Myocyte (in vitro differentiated cells): ENCODE measurements around the gene MTHFR. TPM values are rescaled to one million over a fixed set of nuclear protein-coding genes. Genes with fewer than 3 reads are reported as not detected.
A peak's percentile ranks its signal among the peaks of the same experiment; 100 is the strongest.

Experiments
- DNase-seq: peaks from one replicate; pipeline ENCODE4 v3.0.0-alpha.2; 2012; ENCODE audit warnings: low read depth
- total RNA-seq: library from RNA; depleted of rRNA; stranded (reverse); fragments of >200 nt; gene quantifications from 2 replicates; pipeline ENCODE4 v1.2.3, GENCODE V29; 2014

MTHFR gene
- total RNA-seq, 1 donor from 2014 or later, result 39.6 TPM

DNA sequence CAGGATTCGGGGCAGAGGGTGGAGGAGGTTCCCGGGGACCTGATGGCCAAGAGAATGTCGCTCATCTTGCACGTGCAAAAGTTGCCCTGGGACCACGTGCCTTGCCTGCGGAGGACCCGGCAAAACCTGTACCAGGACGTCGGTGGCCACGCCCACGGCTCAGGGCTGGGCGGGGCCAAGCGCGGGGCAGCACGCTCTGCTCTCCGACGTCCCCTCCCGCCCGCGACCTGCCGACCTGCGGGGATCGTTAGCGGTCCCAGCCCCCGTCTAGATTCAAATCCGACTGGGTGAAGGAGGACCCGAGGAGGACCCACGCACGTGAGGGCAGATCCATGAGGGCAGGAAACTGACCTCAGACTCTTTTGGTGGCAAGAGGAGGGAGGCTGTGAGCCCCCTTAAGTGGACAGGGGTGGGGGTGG lies 43.8 kb downstream of the MTHFR start, which contains the start of gene C1orf167:
TSS of gene C1orf167 (plus strand) at position 206 of the 419 bp plus-strand sequence. CDS start 2,208 bp downstream, outside the sequence.
- DNase-seq, result no peak

DNA sequence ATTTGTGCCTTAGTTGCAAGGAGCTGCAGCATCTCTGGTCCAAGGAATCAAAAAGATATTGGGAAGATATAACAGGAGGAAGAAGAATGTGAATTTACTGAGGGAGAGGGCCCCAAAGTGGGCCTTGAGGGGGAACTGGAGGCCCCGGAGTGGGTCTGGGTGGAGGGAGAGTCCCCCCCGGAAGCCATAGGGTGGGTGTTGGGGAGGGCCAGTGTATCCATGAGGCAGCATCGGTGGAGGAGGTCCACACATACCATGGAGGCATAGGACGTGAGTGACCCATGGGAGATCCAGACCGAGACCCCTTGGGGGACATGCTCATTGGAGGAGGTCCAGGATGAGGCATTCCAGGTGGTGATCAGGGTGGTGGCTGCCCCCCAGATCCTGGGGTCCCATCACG lies 44.5 kb downstream of the MTHFR start:
- no peak for DNase-seq

DNA sequence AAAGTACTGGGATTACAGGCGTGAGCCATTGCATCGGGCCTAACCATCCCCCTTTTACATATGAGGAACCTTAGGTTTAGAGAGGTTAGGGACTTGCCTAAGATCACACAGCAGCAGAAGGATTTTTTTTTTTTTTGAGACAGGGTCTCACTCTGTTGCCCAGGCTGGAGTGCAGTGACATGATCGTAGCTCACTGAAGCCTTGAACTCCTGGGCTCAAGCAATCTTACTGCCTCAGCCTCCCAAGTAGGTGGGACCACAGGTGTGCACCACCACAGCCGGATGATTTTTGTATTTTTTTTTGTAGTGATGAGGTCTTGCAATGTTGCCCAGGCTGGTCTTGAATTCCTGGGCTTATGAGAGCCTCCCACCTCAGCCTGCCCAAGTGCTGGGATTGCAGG lies 46.0 kb downstream of the MTHFR start:
- no peak for DNase-seq

DNA sequence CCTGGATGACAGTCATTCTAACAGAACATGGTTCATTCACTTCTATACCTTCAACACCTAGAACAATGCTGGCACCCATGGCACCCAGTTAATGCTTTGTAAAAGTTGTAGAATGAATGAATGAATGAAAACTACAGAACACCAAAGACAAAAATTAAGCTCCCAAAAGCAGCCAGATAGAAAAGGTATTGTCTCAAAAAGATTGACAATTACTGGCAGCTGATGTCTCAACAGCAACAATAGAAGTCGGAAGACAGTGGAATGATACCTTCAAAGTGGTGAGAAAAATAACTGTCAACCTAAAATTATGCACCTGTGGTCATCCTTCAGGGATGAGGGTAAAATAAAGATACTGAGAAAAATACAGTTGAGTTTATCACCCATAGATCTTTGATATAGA lies 48.7 kb downstream of the MTHFR start:
- no peak for DNase-seq

DNA sequence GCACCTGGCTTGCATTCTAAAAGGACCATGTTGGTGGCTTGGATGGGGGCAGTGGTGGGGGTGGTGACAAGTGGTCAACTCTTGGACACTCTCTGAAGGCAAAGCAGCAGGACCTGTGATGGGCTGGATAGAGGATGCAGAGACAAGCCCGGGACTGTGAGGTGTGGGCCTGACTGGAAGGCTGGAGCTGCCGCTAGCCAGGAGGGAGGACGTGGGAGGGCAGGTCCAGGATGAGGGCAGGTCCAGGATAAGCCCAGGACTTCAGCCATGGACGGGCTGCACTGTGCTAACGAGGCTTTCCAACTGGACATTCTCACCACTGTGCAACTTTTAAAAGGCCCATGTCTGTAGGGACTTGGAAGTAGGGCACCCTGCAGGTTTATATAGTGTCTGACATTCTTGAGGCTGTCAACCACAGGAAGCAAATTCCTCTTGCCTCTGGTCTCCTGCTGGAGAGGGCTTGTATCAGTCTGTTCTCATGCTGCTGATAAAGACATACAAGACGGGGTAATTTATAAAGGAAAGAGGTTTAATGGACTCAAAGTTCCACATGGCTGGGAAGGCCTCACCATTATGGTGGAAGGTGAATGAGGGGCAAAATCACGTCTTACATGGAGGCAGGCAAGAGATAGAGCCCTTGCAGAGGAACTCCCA lies 52.1 kb downstream of the MTHFR start:
- no peak for DNase-seq

DNA sequence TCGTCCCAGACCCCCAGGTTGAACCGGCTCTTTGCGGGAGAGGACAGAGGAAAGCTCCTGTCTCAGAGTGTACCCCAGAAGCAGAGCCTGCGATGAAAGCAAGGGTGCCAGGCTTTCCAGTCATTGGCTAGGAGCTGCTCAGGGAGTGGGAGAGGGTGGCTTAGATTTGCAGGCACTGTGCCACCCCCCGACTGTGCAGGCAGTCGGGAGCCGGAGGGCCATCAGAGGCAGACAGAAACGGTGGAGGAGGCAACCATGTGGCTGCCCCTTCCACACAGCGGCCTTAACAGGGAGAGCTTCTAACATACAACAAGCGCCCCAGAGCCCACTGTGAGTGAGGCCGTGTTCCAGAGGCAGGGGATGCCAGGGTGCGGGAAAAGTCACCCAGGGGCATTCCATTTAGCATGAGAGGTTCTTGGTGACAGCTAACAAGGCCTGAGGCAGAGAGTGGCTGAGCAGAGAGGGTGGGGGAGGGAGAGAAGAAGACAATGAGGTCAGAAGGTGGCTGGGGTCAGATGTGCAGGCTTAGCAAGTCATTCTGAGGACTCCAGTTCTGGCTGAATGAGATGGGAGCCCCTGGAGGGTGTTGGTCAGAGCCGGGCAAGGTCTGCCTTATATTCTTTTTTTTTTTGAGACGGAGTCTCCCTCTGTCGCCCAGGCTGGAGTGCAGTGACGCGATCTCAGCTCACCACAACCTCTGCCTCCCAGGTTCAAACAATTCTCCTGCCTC lies 53.2 kb downstream of the MTHFR start:
- DNase-seq, result no peak

DNA sequence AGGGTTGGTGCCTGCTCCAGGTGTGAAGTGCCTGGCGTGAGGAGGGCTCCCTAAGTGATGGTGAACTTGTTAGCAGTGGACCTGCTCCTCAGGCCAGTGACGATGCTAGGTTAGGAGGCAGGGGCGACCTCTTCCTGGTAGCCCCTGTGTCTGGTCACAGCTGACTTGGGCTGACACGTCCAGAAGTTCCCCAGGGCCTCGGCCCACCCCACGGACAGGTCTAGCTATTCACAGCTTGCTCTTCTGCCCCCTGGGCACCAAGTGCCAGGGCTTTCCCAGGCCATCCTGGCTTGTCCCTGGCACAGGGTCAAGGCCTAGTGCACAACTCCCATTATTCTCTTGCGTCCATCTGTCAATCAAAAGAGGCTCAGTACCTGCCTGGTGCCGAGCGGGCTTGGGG lies 54.7 kb downstream of the MTHFR start:
- DNase-seq, result no peak

DNA sequence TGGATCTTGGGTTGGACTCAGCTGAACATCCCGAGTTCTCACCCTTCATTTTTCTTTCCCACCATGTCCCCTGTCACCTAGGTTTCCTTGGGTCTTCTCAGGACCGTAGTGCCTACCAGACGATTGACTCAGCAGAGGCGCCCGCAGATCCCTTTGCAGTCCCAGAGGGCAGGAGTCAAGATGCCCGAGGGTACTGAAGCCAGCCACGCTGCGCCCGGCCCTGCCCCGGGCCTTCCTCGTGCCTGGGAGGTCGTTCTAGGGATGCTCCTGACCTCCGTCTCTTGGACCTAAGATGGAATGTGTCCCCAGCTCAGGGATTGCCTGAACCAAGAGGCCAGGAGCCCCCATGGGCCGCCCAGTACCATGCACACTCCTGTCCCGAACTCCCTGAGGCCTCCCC lies 55.8 kb downstream of the MTHFR start:
- DNase-seq, result no peak

DNA sequence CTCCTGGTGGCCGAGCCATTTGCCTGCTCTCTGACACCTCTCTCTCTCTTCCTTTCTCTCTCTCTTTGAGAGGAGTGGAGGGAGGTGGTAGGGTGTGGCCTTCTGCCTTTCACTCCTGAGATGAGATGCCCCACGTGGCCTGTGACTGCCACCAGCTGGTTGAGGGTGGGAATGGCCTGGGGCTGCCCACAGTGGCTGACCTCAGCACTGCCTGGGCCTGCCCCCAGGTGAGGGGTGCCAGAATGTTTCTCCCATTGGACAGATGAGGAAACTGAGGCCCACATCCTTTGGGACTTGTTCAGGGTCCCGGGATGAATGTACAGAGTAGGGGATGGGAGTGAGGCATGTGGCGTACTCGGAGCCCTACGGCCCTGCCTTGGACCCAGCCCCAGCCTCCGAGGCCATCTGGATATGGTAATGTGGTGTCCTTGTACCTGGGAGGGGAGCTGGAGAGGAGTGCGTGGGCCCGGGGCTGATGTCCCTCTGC lies 56.5 kb downstream of the MTHFR start:
- DNase-seq, result peak; percentile 30

DNA sequence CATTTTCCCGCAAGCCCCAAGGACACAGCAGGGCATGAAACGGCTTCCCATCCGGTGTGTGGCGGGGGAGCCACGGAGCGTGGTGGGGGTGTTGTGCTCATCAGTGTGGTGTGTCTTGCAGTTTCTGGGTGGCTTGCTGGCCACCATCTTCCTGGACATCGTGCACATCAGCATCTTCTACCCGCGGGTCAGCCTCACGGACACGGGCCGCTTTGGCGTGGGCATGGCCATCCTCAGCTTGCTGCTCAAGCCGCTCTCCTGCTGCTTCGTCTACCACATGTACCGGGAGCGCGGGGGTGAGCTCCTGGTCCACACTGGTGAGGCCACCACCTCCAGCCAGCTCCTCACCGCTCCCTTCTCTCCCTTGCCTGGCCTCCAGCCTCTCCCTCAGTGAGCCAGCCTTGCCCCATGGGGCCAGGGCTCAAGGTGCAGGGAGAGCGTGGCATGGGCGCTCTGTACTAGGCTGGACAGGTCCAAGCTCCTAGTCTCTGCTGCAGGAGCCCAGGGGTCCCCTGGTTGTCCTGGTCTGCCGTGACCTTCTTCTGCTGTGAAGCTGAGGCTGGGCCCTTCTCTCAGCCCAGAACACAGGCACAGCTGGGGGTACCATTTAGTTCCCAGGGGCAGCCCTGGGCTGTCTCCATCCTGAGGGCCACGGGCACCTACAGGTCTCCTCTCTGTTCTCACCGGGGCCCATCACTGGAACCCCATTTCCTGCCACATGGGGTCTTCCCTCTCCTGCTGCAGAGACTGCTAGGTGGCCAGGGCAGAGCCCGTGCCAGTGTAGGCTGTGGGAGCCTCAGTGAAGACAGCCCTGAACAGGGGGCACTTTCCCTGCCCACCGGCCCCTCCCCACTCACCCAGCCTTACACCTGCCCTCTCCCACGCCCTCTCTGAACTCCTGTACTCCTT lies 57.2 kb downstream of the MTHFR start:
- no peak for DNase-seq

DNA sequence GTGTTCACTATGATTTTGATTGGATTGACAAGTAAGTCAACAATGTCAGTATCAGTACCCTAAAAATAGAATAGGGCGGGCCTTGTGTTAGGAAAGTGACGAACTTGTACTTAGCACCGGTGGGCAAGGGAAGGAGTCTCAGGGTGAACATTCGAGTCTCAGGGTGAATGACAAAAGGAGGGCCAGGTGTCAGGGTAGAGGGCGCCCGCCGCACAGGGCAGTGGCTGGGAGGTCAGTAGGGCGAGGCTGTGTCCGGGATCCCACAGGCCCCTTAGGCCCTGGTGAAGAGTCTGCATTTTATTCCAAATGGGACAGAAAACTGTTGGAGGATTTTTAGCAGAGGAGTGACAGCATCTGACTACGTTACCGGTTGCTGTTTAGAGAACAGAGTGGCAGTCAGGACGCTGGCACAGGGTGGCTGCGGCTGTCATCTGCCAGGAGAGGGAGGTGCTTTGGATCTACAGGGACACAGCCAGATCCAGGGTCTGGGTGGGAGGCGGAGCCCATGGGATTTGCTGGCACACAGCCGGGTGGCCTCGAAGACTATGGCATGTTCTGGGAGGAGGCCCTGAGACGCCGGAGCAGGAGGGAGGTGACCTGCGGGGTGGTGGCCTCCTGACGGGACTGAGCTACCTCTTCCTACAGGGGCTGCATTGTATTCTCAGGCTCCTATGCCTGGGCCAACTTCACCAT lies 58.8 kb downstream of the MTHFR start:
- DNase-seq, result no peak

DNA sequence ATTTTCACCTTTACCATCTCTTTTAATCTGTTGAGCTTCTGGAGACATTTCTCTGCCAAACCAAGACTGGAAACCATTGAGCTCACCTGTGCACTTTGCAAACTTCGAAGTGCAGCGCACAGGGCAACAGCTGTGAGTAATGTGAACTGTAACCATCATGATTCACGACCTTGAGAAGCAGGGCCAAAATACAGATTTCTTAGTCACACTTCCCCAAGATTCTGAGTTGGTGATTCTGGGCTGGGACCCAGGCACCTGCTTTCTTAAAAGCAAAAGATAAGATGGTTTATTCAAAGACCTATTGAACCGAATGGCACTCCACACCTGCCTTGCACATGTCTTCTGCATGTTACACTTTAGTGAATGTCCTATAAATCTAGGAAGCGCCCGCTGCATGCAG lies 59.7 kb downstream of the MTHFR start:
- peak; percentile 26 for DNase-seq

DNA sequence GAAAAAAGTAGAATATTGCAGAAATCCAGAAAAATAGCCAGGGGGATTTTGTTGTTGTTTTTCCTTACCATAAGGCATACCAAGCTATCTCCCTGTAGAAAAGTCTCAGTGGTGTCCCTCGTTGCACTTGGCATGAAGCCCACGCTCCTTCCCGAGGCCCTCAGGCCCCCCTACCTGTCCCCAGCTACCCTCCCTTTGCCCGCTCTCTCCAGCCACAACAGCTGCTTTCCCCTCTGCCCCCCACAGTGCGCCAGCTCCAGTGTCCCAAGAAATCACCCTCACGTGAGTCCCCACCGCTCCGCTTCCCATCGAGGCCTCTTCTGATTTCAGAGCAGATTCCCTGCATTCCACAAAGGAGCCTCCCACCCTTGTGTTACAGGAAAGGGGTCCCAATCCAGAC lies 61.5 kb downstream of the MTHFR start:
- no peak for DNase-seq

DNA sequence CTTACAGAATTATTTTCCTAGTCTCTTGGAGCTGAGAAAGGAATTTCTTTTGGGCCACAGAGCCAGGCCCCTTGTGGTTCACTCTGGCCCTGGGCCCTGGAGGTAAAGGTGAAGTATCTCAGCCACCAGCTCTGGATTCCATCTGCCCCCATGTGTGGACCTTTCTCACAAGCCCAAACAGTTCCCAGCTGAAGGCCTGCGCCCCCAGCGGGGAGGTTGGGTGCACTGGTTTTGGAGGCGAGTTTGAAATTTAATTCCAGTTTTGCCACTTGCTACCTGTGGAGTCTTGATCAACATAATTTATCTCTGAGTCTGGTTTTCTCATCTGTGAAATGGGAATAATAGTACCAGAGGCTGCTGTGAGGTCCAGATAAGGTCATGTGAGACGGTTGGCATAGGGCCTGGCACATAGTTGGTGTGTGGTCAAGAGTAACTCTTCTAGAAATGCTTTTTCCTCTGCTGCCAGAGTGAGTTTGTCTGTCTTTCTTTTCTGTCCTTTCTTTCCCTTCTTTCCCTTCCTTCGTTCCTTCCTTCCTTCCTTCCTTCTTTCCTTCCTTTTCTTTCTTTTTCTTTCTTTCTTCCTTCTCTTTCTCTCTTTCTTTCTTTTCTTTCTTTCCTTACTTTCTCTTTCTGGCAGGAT lies 63.7 kb downstream of the MTHFR start:
- DNase-seq, result no peak

DNA sequence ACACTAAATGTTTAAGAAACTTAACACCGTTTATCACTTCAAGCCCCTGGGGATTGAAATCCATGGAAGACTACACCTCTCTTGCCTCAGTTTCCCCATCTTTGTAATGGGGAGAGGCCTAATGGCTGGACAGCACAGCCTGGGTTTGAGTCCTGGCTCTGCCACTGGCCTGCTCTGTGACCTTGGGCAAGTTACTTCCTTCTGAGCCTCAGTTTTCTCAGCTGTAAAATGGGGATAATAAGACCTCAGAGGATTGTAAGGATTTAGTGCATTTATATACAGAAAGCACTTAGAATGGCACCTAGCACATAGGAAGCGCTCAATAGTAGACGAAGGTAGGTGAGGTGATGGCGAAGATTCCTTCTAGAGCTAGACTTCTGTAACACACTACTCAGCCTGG lies 64.3 kb downstream of the MTHFR start:
- no peak for DNase-seq

DNA sequence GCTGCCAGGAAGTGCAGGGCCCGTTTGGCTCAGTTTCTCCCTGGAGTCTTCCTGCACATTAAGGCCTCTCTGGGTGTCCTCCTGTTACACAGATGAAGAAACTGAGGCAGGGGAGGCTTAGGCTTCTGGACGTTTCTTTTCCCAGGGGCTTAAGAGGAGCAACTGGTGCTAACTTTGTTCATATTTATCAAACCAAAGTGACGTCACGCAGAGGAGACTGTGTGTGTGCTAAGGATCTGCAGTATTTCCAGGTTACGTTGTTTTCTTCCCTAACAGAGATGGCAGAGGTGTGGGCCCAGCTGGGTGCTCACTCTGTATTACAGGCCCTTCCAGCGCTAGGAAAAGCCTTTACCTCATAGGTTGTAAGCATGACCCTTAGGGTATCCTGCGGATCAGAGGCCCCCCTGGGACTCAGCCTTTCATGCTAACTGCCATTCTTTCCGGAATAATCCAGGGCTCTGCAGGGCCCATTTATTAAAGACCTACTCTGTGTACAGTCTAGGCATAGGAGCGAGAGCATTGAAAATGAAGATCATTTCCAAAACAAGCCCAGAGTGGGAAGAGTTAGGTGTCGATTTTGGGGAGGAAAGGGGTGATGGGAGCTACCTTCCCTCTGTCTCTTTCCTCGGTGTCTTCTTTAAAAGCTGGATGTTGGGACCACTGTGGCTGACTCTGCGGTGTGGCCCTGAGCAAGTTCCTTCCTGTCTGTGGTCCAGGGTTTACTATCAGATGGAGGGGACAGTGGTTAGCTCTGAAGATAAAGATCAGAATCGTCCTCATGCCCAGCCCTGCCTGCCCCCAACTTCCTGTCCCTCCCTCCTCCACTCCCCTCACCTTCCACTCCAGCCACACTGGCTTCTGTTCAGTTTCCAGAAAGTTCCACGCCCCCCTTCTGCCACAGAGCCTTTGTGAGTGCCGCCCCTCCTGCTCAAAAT lies 65.2 kb downstream of the MTHFR start:
- DNase-seq, result no peak

DNA sequence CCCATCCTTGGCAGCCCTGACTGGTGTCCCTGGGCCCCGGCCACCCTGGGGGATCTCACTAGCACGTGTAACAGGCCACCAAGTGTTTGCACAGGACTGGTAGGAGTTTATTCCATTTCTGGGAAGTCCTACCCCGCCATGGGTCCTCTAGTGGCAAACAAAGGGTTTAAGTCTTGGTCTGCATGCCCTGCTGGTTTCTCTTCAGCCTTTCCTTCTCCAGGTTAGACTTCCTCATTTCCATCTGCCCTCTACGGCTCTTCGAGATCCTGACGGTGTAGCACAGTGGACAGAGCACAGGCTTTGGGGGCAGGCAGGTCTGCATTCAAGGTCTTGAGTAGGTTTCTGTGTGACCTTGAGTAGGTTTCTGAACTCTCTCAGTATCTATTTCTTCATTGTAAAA lies 67.0 kb downstream of the MTHFR start:
- no peak for DNase-seq

DNA sequence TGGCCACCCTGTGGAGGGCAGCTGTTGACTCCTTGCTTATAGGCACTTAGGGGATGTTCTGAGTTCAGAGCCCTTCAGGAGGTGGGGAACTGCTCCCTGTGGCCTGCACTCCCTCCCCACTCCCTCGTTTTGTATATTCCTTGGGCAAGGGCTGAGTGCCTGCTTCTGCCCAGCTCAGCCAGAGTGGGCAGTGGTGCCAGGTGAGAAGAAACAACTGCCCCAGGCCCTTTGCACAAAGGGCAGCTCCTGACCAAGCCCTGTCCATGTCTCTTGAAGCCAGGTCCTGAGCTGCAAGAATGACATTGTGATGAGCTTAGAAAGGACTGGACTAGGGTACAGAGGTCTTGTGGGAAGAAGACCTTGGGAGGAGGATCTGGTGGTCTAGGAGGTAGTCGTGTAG lies 67.7 kb downstream of the MTHFR start:
- DNase-seq, result no peak
